GM18873 (cell line): ENCODE results near the gene ZNF474.
"Not testable (repeated sequence)": the region's sequence is repeated elsewhere in the genome, so short reads cannot be mapped to it uniquely, and the experiment has no call there.

Experiments
- ATAC-seq: cut with Tn5 transposase; IDR thresholded peaks from one replicate; pipeline ENCODE4 v1.9.1; 2021; ENCODE audit warnings: mild to moderate bottlenecking, moderate library complexity, moderate number of reproducible peaks; ENCODE audit not compliant: unreplicated experiment, low FRiP score

ZNF474 gene

GRCh38 chr5:122129306-122129705, at the start of gene ZNF474:
Gene ZNF474 (plus strand): TSS chr5:122129546. CDS start chr5:122151991, 22,445 bp downstream.
- ATAC-seq: no peak

- ATAC-seq: no peak
Observed at GRCh38 chr5:122081541-122081940, 47.8 kb upstream of the ZNF474 start.

GRCh38 chr5:122083535-122083934, 45.8 kb upstream of the ZNF474 start:
- ATAC-seq: no peak

GRCh38 chr5:122085041-122085440, 44.3 kb upstream of the ZNF474 start:
- ATAC-seq: no peak

- ATAC-seq: no peak
Observed at GRCh38 chr5:122089096-122090013, 40.0 kb upstream of the ZNF474 start.

- ATAC-seq: no peak
Observed at GRCh38 chr5:122091936-122092600, 37.3 kb upstream of the ZNF474 start.

- no peak for ATAC-seq
Observed at GRCh38 chr5:122093415-122094180, 35.7 kb upstream of the ZNF474 start.

DNA sequence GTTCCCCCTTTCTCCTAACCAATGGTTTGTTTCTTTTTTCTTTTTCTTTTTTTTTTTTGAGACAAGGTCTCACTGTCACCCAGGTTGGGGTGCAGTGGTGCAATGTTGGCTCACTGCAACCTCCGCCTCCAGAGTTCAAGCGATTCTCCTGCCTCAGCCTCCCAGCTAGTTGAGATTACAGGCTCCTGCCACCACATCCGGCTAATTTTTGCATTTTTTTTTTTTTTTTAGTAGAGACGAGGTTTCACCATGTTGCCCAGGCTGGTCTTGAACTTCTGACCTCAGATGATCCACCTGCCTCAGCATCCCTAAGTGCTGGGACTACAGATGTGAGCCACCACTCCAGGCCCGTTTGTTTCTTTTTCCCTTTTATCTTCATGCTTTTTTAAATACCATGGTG, 35.1 kb upstream of the ZNF474 start:
- ATAC-seq: not testable (repeated sequence)

- no peak for ATAC-seq
Observed at GRCh38 chr5:122095158-122095557, 34.2 kb upstream of the ZNF474 start.

GRCh38 chr5:122097391-122097790, 32.0 kb upstream of the ZNF474 start:
- no peak for ATAC-seq

DNA sequence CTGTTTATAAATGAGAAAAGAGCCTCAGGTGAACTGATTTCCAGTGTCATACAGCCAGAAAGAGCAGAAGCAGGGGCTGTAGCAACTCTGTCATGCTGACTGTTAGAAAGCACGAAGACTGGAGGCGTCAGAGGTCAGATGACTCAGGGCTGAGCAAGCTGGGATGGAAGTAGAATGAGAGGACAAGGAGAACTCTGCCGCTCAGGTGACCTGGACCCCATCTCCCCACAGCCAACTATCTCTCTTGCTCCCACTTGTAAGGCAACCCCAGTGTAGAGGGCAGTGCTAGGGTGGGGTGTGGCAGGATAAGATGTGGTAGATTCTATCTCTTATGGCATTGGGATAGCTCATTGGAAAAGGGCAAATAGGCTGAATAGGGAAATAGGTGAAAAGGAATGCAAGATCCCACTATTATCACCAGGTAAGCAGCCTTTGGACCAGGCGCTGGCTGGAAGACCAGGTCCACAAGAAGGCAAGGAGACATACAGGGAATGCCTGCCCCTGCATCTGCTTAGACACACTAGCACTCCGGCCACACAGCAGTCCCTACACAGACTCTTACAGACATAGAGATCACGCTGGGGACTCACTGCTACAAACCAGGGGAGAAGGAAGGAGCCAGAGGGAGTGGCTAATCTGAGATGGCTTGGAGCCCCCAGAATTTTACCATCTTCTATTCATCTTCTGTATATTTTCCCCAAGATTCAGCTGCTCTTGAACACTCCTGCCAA, 30.1 kb upstream of the ZNF474 start:
- ATAC-seq: no peak

DNA sequence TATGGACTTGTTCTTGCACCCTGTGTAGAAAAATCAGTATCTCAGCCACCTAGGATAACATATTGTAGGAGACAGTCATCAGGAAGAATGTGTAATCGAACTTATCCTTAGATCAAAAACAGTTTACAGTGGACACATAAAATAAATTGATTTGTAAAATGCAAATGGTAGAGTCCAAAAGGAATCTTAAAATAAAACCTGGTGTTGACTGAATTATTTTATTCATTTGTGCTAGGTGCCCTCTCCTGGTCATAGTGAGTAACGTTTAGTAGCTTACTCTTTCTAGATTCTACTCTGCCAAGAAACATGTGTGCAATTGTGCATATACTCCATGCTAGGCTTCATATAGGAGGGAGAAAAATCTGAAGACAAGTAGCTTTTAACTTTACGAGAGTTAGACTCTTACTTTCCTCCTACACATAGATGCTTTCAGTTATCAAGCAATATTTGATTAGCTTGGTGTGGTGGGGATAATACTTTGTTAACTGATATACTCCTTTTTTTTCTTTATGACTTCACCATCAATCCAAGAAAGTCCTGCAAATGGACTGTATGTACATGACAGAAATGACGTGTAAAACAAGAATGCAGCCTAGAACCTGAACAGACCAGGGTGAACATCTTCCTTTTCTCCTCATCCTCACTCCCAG, 27.6 kb upstream of the ZNF474 start:
- no peak for ATAC-seq

- ATAC-seq: no peak
Observed at GRCh38 chr5:122102825-122103224, 26.5 kb upstream of the ZNF474 start.

DNA sequence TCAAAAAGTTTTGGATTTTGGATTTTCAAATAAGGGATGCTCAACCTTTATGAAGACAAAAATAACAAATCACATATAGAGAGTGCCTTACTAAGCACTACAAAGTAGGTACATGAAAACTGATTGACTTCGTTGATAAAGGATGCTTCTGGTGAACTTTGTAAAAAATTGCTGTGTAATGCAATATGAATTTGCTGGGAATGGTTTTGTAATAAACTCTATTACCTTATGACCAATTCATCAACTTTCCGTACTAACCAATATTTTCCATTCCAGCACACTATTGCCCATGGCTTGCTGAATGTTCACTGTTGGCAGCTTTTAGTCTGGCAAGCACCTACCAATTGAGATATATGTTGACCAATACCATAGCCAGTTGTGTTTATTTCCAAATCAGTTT, 23.4 kb upstream of the ZNF474 start:
- no peak for ATAC-seq

DNA sequence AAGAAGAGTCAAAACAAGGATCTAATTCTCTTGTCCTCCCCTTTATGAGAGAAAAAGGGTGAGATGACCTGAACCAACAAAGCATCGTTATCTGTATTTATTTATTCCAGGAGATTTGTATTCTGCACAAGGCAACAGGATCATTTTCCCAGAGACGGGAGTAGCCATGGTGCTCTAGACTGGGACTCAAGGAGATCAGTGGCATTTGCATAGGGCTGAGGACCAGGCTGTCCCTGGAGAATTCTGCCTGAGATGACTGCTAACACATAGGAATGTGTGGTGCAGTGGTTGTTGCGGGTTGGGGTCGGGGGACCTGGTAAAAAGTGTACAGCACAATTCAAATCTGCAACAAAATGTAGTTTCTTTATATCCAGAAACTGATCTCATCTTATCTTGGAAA, 22.3 kb upstream of the ZNF474 start:
- no peak for ATAC-seq

- ATAC-seq: no peak
Observed at GRCh38 chr5:122110987-122111386, 18.4 kb upstream of the ZNF474 start.

DNA sequence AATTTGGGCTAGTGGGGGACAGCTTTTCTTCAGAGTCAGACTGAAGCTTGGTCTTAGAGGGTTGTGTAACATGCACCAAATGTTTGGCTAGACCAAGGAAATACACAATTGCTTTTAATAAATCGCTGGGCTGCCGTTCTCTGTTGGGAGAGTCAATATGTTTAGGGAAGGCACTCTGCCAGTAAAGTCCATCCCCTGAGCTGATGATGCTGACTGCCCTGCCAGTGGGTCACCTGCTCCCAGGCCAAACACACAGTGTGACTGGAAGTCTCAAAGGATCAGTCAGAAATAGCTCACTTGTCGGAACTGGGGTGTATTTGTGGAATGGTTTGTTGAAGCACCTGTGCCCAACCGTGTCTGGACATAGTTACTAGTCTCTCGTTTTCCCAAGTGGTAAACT, 17.9 kb upstream of the ZNF474 start:
- ATAC-seq: no peak

- no peak for ATAC-seq
Observed at GRCh38 chr5:122112063-122112462, 17.3 kb upstream of the ZNF474 start.

GRCh38 chr5:122112733-122113558, 16.4 kb upstream of the ZNF474 start:
- no peak for ATAC-seq
